Naive thymus-derived CD4-positive, alpha-beta T cell (primary cell): ENCODE results near the gene PCBP2. TPM values are rescaled to one million over a fixed set of nuclear protein-coding genes. Genes with fewer than 3 reads are reported as not detected.

ENCODE experiments used
- ATAC-seq: fragments of 150-1000 bp; cut with Tn5 transposase; 2 replicates; pipeline ENCODE4 v1.10.0; 2021; ENCODE audit warnings: mild to moderate bottlenecking, moderate library complexity
- CTCF ChIA-PET: fragments of 350-600 bp; sonication (Branson Sonifier 250); formaldehyde crosslinking; loops from one replicate; lab custom pipeline; 2021; ENCODE audit warnings: antibody characterized with exemption; lab: Charles Lee
- POLR2A ChIA-PET: fragments of 350-600 bp; sonication (Branson Sonifier 250); formaldehyde crosslinking; loops from one replicate; lab custom pipeline; 2021; ENCODE audit warnings: antibody characterized with exemption, inconsistent platforms; lab: Charles Lee
- DNase-seq, 9 donors: peaks; one replicate each; pipeline versions ENCODE4 v3.0.0 to v3.0.0-alpha.2; 2020 to 2022; ENCODE audit warnings: mixed read lengths in 1 of 9
- H3K27ac ChIP-seq: one replicate; pipeline ENCODE4 v1.7.0; 2013; ENCODE audit warnings: mild to moderate bottlenecking, low read depth, low read length, moderate library complexity
- H3K27me3 ChIP-seq, 2 donors: one replicate each; pipeline ENCODE4 v1.7.0; 2013; ENCODE audit warnings: low read length in 2 of 2, mild to moderate bottlenecking in 2 of 2, moderate library complexity in 2 of 2; ENCODE audit not compliant: control insufficient read depth in 2 of 2, insufficient read depth in 2 of 2
- H3K36me3 ChIP-seq, 3 experiments: 1 replicate in 2 of 3; 2 replicates in 1 of 3; pipeline ENCODE4 v1.7.0; 2013; ENCODE audit warnings: low read length in 3 of 3, mild to moderate bottlenecking in 3 of 3, moderate library complexity in 1 of 3; ENCODE audit not compliant: insufficient read depth in 3 of 3, control insufficient read depth in 2 of 3
- H3K4me1 ChIP-seq, 2 donors: one replicate each; pipeline ENCODE4 v1.7.0; 2013; ENCODE audit warnings: low read length in 2 of 2, mild to moderate bottlenecking in 2 of 2, moderate library complexity in 1 of 2; ENCODE audit not compliant: control insufficient read depth in 2 of 2, insufficient read depth in 2 of 2
- H3K4me3 ChIP-seq: 2 replicates; pipeline ENCODE4 v1.7.0; 2013; ENCODE audit warnings: mild to moderate bottlenecking, low read length
- H3K9me3 ChIP-seq, 3 experiments: 1 replicate in 2 of 3; 2 replicates in 1 of 3; pipeline ENCODE4 v1.7.0; 2013; ENCODE audit warnings: low read length in 3 of 3; ENCODE audit not compliant: control insufficient read depth in 2 of 3
- H3K27ac Mint-ChIP-seq, 9 donors: one replicate each; pipeline ENCODE4 v1.8.0; 2020 to 2022; ENCODE audit warnings: mixed read lengths in 9 of 9, mild to moderate bottlenecking in 8 of 9, moderate library complexity in 5 of 9, inconsistent platforms in 2 of 9
- H3K27me3 Mint-ChIP-seq, 5 donors: one replicate each; pipeline ENCODE4 v1.8.0; 2021 to 2022; ENCODE audit warnings: mixed read lengths in 5 of 5, mild to moderate bottlenecking in 1 of 5
- H3K36me3 Mint-ChIP-seq, 5 donors: one replicate each; pipeline ENCODE4 v1.8.0; 2020 to 2022; ENCODE audit warnings: mixed read lengths in 5 of 5, mild to moderate bottlenecking in 3 of 5, inconsistent platforms in 1 of 5
- H3K4me1 Mint-ChIP-seq, 7 donors: one replicate each; pipeline ENCODE4 v1.8.0; 2020 to 2022; ENCODE audit warnings: mixed read lengths in 7 of 7, mild to moderate bottlenecking in 3 of 7, inconsistent platforms in 1 of 7
- H3K4me3 Mint-ChIP-seq, 10 donors: one replicate each; pipeline ENCODE4 v1.8.0; 2020 to 2022; ENCODE audit warnings: mild to moderate bottlenecking in 10 of 10, mixed read lengths in 10 of 10, moderate library complexity in 6 of 10, inconsistent platforms in 2 of 10
- H3K9me3 Mint-ChIP-seq, 11 donors: one replicate each; pipeline ENCODE4 v1.8.0; 2020 to 2022; ENCODE audit warnings: mixed read lengths in 11 of 11, mild to moderate bottlenecking in 4 of 11, inconsistent platforms in 1 of 11, moderate library complexity in 1 of 11
- intact Hi-C, 2 donors: fragments of 100-400 bp; cut with micrococcal nuclease; formaldehyde crosslinking; loops; one replicate each; pipeline ENCODE4 v1.15.1; 2023
- polyA plus RNA-seq, 2 donors: library from polyadenylated mRNA; unstranded; fragments of 300-500 nt; fragmentation: Illumina TruSeq; gene quantifications; one replicate each; pipeline ENCODE4 v1.2.3, GENCODE V29; 2021
- total RNA-seq, 6 experiments: library from RNA in 5 of 6; stranded (reverse) in 5 of 6; gene quantifications; 1 replicate in 5 of 6; 2 replicates in 1 of 6; pipeline ENCODE4 v1.2.3 and lab custom pipeline; 2021 to 2026

Gene PCBP2
- total and polyA plus RNA-seq, 7 experiments from 2014 or later = 148 to 1,110 (median 912) TPM

DNA sequence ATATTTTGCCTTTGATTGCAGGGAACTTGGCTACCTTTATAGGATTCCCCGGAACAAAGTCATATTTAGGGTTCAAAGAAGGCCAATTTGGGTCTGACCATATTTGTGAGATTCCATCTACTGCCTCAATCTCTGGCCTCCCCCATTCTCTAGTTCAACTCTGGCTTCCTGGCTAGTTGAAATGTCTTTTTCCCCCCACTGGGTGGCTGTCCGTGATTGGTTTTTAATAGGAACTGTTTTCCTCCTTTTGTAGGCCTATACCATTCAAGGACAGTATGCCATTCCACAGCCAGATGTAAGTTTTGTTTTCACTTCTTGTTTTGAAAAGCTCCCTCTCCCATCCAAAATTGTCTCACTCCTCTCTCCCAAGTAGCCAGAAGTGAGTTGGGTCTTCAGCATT lies 13.8 kb downstream of the PCBP2 start:
- Histone ChIP-seq H3K27ac (no peak overlapping the region), H3K4me1 (no peaks in the 10 kb centered on the region), H3K9me3 (no peaks in the 10 kb centered on the region), H3K27me3 (no peaks in the 10 kb centered on the region), H3K4me3 (no peak overlapping the region), H3K36me3 (peaks cover 62 to 99% (median 88%) of the 10 kb centered on the region in 3 experiments)
- Mint-ChIP-seq H3K4me1 (peaks cover 18 to 47% (median 39%) of the 10 kb centered on the region in 7 donors), H3K4me3 (no peak overlapping the region), H3K27me3 (no peaks in the 10 kb centered on the region), H3K36me3 (peaks cover 16 to 61% (median 49%) of the 10 kb centered on the region in 5 donors), H3K9me3 (no peaks in the 10 kb centered on the region), H3K27ac (peak overlapping the region in 5 of 9 donors; percentile 28 to 59 (median 45))
- ChIA-PET CTCF (no interaction called here), POLR2A (interaction anchor here (0.7 kb wide), 1 partner anchor 10 kb away, joined by 3 read pairs; no protein-coding TSS in a partner anchor)
- intact Hi-C loops = no loop called here
- ATAC-seq (no peak), DNase-seq (no peak)

GRCh38 chr12:53466640-53467039 lies 14.7 kb downstream of the PCBP2 start:
- intact Hi-C loops = no loop called here
- H3K27me3 ChIP-seq = no peaks in the 10 kb centered on the region
- no peak overlapping the region for H3K27ac ChIP-seq
- no peaks in the 10 kb centered on the region for H3K9me3 ChIP-seq
- H3K27me3 Mint-ChIP-seq = no peaks in the 10 kb centered on the region
- H3K4me1 ChIP-seq = no peaks in the 10 kb centered on the region
- H3K36me3 Mint-ChIP-seq = peaks cover 18 to 60% (median 46%) of the 10 kb centered on the region in 5 donors
- peaks cover 15 to 48% (median 40%) of the 10 kb centered on the region in 7 donors for H3K4me1 Mint-ChIP-seq
- POLR2A ChIA-PET = no interaction called here
- peaks cover 0 to 2% (median 0%) of the 10 kb centered on the region in 11 donors for H3K9me3 Mint-ChIP-seq
- peak overlapping the region in 4 of 9 donors; percentile 29 to 81 (median 57) for H3K27ac Mint-ChIP-seq
- H3K4me3 ChIP-seq = no peak overlapping the region
- no peak overlapping the region for H3K4me3 Mint-ChIP-seq
- CTCF ChIA-PET = no interaction called here
- peaks cover 57 to 96% (median 84%) of the 10 kb centered on the region in 3 experiments for H3K36me3 ChIP-seq
- DNase-seq (no peak), ATAC-seq (no peak)

DNA sequence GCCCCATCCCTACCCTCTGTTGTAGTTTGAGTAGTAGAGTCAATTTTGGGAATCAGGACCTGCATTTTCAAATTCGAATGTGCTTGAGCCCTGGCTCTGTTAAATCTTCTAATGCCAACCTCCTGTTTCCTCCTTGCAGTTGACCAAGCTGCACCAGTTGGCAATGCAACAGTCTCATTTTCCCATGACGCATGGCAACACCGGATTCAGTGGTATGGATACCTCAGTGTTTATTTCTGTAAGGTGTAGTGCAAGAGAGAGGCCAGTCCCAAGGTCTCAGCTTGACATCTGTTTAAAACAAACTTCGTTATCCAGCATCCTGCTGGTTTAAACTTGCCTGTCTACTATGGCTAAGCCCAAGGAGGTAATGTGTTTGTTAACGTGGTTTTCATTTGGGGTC lies 15.2 kb downstream of the PCBP2 start:
- H3K9me3 Mint-ChIP-seq = peaks cover 0 to 2% (median 0%) of the 10 kb centered on the region in 11 donors
- ATAC-seq = no peak
- CTCF ChIA-PET = no interaction called here
- POLR2A ChIA-PET = interaction anchor here (1.7 kb wide), 1 partner anchor 15 kb away, joined by 5 read pairs; no protein-coding TSS in a partner anchor
- no peaks in the 10 kb centered on the region for H3K27me3 Mint-ChIP-seq
- H3K4me1 Mint-ChIP-seq = peaks cover 20 to 52% (median 41%) of the 10 kb centered on the region in 7 donors
- no peak overlapping the region for H3K4me3 Mint-ChIP-seq
- H3K27ac Mint-ChIP-seq = peak overlapping the region in 3 of 9 donors; percentile 5 to 81 (median 29)
- Histone ChIP-seq H3K36me3 (peaks cover 60 to 96% (median 84%) of the 10 kb centered on the region in 3 experiments), H3K4me1 (no peaks in the 10 kb centered on the region), H3K9me3 (no peaks in the 10 kb centered on the region), H3K27ac (no peak overlapping the region), H3K4me3 (no peak overlapping the region), H3K27me3 (no peaks in the 10 kb centered on the region)
- intact Hi-C loops = no loop called here
- H3K36me3 Mint-ChIP-seq = peaks cover 23 to 60% (median 48%) of the 10 kb centered on the region in 5 donors
- no peak for DNase-seq

GRCh38 chr12:53467880-53468279 lies 16.0 kb downstream of the PCBP2 start:
- Mint-ChIP-seq H3K27ac (peak overlapping the region in 2 of 9 donors; percentile 33 to 38), H3K4me3 (no peak overlapping the region), H3K27me3 (no peaks in the 10 kb centered on the region), H3K9me3 (peaks cover 0 to 2% (median 0%) of the 10 kb centered on the region in 11 donors), H3K4me1 (peaks cover 23 to 55% (median 44%) of the 10 kb centered on the region in 7 donors), H3K36me3 (peaks cover 19 to 59% (median 48%) of the 10 kb centered on the region in 5 donors)
- Histone ChIP-seq H3K4me3 (no peak overlapping the region), H3K27me3 (no peaks in the 10 kb centered on the region), H3K9me3 (no peaks in the 10 kb centered on the region), H3K27ac (no peak overlapping the region), H3K4me1 (no peaks in the 10 kb centered on the region), H3K36me3 (peaks cover 63 to 96% (median 84%) of the 10 kb centered on the region in 3 experiments)
- CTCF ChIA-PET = no interaction called here
- POLR2A ChIA-PET = interaction anchor here (1.1 to 1.7 kb wide), 2 partner anchors 13 to 14 kb away, joined by 4 to 5 read pairs; no protein-coding TSS in a partner anchor
- DNase-seq = no peak
- no peak for ATAC-seq
- intact Hi-C loops = no loop called here

GRCh38 chr12:53468282-53468681 lies 16.4 kb downstream of the PCBP2 start:
- Mint-ChIP-seq H3K27me3 (no peaks in the 10 kb centered on the region), H3K4me1 (peaks cover 21 to 51% (median 41%) of the 10 kb centered on the region in 7 donors), H3K9me3 (peaks cover 0 to 2% (median 0%) of the 10 kb centered on the region in 11 donors), H3K4me3 (no peak overlapping the region), H3K27ac (peak overlapping the region in 3 of 9 donors; percentile 33 to 48 (median 47)), H3K36me3 (peaks cover 19 to 59% (median 44%) of the 10 kb centered on the region in 5 donors)
- CTCF ChIA-PET = no interaction called here
- Histone ChIP-seq H3K27ac (no peak overlapping the region), H3K4me1 (peaks cover 0 to under 1% of the 10 kb centered on the region in 2 donors), H3K4me3 (no peak overlapping the region), H3K27me3 (no peaks in the 10 kb centered on the region), H3K36me3 (peaks cover 61 to 96% (median 82%) of the 10 kb centered on the region in 3 experiments), H3K9me3 (no peaks in the 10 kb centered on the region)
- POLR2A ChIA-PET = interaction anchor here (1.1 to 1.7 kb wide), 2 partner anchors 13 kb away, joined by 4 to 5 read pairs; no protein-coding TSS in a partner anchor
- intact Hi-C loops = no loop called here
- ATAC-seq = no peak
- no peak for DNase-seq

DNA sequence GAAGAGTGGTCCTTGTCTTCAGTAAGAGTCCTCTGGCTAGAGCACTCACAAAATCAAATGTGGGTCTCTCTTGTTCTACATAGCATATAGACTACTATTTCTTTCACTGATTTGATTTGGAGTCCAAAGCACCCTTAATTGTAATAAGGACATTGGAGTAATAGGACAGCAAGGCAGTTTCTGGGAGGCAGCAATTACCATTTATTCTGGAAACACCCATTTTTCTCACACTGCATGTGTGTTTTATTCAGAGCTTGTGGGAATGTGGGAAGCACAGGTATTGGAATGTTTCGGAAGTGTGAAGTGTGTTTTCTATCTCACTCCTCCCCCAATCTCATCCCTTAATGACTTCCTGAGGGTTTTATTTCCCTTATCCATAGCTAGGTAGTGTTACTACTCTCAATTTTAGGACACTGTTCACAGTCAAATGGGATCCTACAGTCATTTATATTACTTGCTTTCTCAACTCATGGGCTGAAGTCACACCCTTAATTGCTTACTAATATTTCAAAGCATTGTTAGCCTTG lies 20.2 kb downstream of the PCBP2 start:
- ChIA-PET CTCF (interaction anchor here (2.0 to 7.5 kb wide), 2 partner anchors 27 to 37 kb away, joined by 7 to 36 read pairs; partner anchors contain the start of gene MAP3K12), POLR2A (interaction anchor here (0.6 to 1.1 kb wide), 4 partner anchors 9 to 1200 kb away, joined by 3 read pairs; no protein-coding TSS in a partner anchor)
- Histone ChIP-seq H3K27me3 (no peaks in the 10 kb centered on the region), H3K36me3 (peaks cover 54 to 97% (median 71%) of the 10 kb centered on the region in 3 experiments), H3K4me1 (peaks cover 8 to 10% of the 10 kb centered on the region in 2 donors), H3K4me3 (no peak overlapping the region), H3K9me3 (no peaks in the 10 kb centered on the region), H3K27ac (no peak overlapping the region)
- H3K36me3 Mint-ChIP-seq = peaks cover 23 to 53% (median 35%) of the 10 kb centered on the region in 5 donors
- intact Hi-C loops = loop anchor here in 1 of 2 donors (2.0 kb wide), 1 partner anchor 13 kb away; no protein-coding TSS in a partner anchor
- no peaks in the 10 kb centered on the region for H3K27me3 Mint-ChIP-seq
- peaks cover 15 to 61% (median 47%) of the 10 kb centered on the region in 7 donors for H3K4me1 Mint-ChIP-seq
- H3K9me3 Mint-ChIP-seq = peaks cover 0 to 2% (median 0%) of the 10 kb centered on the region in 11 donors
- H3K4me3 Mint-ChIP-seq = peak overlapping the region in 1 of 10 donors; percentile 24
- peak overlapping the region in 5 of 9 donors; percentile 49 to 70 (median 57) for H3K27ac Mint-ChIP-seq
- DNase-seq = no peak
- ATAC-seq = no peak
